ENCODE results near the gene KCNH2. TPM values are rescaled to one million over a fixed set of nuclear protein-coding genes. Genes with fewer than 3 reads are reported as not detected.

The KCNH2 gene
- total and polyA plus RNA-seq, 2 of the 13 experiments (the other 11 are each of a cell fraction or from before 2014, with no cell fraction given) = 0.09 to 0.11 TPM

DNA sequence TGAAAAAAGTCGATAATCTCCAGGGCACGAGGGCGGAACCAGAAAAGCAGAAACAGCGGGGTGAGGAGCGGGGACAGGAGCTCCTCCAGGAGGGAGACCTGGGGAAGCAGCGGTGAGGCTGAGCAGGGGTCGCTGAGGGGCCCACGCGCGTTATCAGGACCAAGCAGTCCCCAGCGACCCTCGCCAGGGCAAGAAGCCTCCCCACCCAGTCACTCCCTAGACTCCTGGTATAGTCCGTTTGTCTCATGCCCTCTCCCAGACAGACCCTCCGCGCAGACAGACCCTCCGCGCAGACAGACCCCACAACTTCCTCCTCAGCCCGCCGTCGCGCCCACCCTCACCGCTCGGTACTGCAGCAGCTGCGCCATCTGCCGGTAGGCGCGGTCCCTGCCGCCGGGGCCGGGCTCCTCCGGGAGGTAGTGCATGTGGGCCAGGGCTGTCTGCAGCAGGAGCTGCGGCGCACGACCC lies 39.9 kb upstream of the KCNH2 start (continued):
- TF ChIP-seq NR3C1 (CRISPR knock-in tag; IDR thresholded peaks at IDR 0.05) = no peak
- TF ChIP-seq, protein P1, sequence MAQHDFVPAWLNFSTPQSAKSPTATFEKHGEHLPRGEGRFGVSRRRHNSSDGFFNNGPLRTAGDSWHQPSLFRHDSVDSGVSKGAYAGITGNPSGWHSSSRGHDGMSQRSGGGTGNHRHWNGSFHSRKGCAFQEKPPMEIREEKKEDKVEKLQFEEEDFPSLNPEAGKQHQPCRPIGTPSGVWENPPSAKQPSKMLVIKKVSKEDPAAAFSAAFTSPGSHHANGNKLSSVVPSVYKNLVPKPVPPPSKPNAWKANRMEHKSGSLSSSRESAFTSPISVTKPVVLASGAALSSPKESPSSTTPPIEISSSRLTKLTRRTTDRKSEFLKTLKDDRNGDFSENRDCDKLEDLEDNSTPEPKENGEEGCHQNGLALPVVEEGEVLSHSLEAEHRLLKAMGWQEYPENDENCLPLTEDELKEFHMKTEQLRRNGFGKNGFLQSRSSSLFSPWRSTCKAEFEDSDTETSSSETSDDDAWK (CRISPR knock-in tag; IDR thresholded peaks at IDR 0.05) = no peak
- TF ChIP-seq ZNF367 (CRISPR knock-in tag; IDR thresholded peaks at IDR 0.05; ENCODE audit: borderline replicate concordance) = no peak
- TF ChIP-seq ATF1 (CRISPR knock-in tag; IDR thresholded peaks at IDR 0.05) = no peak
- no peak for TF ChIP-seq RBFOX2 (IDR thresholded peaks at IDR 0.05; ENCODE audit: low read depth, low read length)
- no peak for TF ChIP-seq ZNF121 (CRISPR knock-in tag; IDR thresholded peaks at IDR 0.05)
- TF ChIP-seq, protein P2, sequence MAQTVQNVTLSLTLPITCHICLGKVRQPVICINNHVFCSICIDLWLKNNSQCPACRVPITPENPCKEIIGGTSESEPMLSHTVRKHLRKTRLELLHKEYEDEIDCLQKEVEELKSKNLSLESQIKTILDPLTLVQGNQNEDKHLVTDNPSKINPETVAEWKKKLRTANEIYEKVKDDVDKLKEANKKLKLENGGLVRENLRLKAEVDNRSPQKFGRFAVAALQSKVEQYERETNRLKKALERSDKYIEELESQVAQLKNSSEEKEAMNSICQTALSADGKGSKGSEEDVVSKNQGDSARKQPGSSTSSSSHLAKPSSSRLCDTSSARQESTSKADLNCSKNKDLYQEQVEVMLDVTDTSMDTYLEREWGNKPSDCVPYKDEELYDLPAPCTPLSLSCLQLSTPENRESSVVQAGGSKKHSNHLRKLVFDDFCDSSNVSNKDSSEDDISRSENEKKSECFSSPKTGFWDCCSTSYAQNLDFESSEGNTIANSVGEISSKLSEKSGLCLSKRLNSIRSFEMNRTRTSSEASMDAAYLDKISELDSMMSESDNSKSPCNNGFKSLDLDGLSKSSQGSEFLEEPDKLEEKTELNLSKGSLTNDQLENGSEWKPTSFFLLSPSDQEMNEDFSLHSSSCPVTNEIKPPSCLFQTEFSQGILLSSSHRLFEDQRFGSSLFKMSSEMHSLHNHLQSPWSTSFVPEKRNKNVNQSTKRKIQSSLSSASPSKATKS (CRISPR knock-in tag; IDR thresholded peaks at IDR 0.05) = no peak
- TF ChIP-seq, protein P3, sequence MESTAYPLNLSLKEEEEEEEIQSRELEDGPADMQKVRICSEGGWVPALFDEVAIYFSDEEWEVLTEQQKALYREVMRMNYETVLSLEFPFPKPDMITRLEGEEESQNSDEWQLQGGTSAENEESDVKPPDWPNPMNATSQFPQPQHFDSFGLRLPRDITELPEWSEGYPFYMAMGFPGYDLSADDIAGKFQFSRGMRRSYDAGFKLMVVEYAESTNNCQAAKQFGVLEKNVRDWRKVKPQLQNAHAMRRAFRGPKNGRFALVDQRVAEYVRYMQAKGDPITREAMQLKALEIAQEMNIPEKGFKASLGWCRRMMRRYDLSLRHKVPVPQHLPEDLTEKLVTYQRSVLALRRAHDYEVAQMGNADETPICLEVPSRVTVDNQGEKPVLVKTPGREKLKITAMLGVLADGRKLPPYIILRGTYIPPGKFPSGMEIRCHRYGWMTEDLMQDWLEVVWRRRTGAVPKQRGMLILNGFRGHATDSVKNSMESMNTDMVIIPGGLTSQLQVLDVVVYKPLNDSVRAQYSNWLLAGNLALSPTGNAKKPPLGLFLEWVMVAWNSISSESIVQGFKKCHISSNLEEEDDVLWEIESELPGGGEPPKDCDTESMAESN (CRISPR knock-in tag; conservative IDR thresholded peaks at IDR 0.05) = 0 out of 2 replicates have a peak, but pooled peaks have one; percentile 48
- no peak for TF ChIP-seq SMAD3 (CRISPR knock-in tag; IDR thresholded peaks at IDR 0.05)
- no peak for TF ChIP-seq NCOA2 (CRISPR knock-in tag; IDR thresholded peaks at IDR 0.05)
- TF ChIP-seq RBAK (CRISPR knock-in tag; IDR thresholded peaks at IDR 0.05) = no peak
- TF ChIP-seq ASH2L (IDR thresholded peaks at IDR 0.05; ENCODE audit: insufficient read length, low read depth, low read length) = no peak
- no peak for TF ChIP-seq KAT2B (IDR thresholded peaks at IDR 0.05; ENCODE audit: borderline replicate concordance, low read depth, low read length)
- no peak for TF ChIP-seq ZNF143 (CRISPR knock-in tag; IDR thresholded peaks at IDR 0.05)
- TF ChIP-seq MXI1 (IDR thresholded peaks at IDR 0.05; ENCODE audit: borderline replicate concordance, low read depth, low read length) = 0 out of 3 replicates have a peak, but pooled peaks have one; percentile 12
- TF ChIP-seq, protein P4, sequence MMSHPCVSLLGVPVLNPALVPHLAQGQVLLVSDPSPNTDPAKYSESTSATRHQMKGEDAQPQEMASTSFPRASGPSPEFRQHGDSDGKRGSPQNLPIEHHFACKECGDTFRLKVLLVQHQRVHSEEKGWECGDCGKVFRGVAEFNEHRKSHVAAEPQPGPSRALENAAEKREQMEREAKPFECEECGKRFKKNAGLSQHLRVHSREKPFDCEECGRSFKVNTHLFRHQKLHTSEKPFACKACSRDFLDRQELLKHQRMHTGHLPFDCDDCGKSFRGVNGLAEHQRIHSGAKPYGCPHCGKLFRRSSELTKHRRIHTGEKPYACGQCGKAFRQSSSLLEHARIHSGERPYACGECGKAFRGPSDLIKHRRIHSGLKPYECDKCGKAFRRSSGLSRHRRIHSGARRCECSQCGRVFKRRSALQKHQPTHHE (CRISPR knock-in tag; IDR thresholded peaks at IDR 0.05; ENCODE audit: borderline replicate concordance) = no peak
- TF ChIP-seq, protein P5, sequence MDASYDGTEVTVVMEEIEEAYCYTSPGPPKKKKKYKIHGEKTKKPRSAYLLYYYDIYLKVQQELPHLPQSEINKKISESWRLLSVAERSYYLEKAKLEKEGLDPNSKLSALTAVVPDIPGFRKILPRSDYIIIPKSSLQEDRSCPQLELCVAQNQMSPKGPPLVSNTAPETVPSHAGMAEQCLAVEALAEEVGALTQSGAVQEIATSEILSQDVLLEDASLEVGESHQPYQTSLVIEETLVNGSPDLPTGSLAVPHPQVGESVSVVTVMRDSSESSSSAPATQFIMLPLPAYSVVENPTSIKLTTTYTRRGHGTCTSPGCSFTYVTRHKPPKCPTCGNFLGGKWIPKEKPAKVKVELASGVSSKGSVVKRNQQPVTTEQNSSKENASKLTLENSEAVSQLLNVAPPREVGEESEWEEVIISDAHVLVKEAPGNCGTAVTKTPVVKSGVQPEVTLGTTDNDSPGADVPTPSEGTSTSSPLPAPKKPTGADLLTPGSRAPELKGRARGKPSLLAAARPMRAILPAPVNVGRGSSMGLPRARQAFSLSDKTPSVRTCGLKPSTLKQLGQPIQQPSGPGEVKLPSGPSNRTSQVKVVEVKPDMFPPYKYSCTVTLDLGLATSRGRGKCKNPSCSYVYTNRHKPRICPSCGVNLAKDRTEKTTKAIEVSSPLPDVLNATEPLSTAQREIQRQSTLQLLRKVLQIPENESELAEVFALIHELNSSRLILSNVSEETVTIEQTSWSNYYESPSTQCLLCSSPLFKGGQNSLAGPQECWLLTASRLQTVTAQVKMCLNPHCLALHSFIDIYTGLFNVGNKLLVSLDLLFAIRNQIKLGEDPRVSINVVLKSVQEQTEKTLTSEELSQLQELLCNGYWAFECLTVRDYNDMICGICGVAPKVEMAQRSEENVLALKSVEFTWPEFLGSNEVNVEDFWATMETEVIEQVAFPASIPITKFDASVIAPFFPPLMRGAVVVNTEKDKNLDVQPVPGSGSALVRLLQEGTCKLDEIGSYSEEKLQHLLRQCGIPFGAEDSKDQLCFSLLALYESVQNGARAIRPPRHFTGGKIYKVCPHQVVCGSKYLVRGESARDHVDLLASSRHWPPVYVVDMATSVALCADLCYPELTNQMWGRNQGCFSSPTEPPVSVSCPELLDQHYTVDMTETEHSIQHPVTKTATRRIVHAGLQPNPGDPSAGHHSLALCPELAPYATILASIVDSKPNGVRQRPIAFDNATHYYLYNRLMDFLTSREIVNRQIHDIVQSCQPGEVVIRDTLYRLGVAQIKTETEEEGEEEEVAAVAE (CRISPR knock-in tag; IDR thresholded peaks at IDR 0.05; ENCODE audit: borderline replicate concordance) = 0 out of 2 replicates have a peak, but pooled peaks have one; percentile 36
- TF ChIP-seq ZNF451 (CRISPR knock-in tag; IDR thresholded peaks at IDR 0.05) = no peak
- no peak for TF ChIP-seq HOXA5 (CRISPR knock-in tag; IDR thresholded peaks at IDR 0.05)
- TF ChIP-seq NR2F1 (CRISPR knock-in tag; IDR thresholded peaks at IDR 0.05) = no peak

Data from HepG2 (cell line).